HG03565 (cell line): ENCODE data around the gene EEPD1.
"Not testable (repeated sequence)": the region's sequence is repeated elsewhere in the genome, so short reads cannot be mapped to it uniquely, and the experiment has no call there.

Source experiments
- ATAC-seq: cut with Tn5 transposase; IDR thresholded peaks from one replicate; pipeline ENCODE4 v1.9.1; 2021; ENCODE audit warnings: mild to moderate bottlenecking, moderate library complexity; ENCODE audit not compliant: unreplicated experiment

The EEPD1 gene

DNA sequence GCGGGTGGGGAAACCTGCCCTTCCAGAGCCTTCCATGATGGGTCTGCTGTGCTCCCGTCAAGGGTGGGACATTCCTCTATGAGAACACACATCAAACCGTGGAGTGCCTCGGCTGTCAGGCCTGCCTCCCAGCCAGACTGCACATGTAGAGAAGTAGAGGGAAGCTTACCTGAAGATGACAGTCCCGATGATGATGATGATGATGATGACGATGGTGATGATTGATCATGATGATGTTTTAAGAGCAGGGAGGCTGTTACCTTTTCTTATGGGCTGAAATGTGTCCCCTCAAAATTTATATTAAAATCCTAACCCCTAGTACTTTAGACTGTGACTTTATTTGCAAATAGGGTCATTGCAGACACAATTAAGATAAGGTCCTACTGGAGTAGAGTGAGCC lies 160.6 kb downstream of the EEPD1 start:
- no peak for ATAC-seq

DNA sequence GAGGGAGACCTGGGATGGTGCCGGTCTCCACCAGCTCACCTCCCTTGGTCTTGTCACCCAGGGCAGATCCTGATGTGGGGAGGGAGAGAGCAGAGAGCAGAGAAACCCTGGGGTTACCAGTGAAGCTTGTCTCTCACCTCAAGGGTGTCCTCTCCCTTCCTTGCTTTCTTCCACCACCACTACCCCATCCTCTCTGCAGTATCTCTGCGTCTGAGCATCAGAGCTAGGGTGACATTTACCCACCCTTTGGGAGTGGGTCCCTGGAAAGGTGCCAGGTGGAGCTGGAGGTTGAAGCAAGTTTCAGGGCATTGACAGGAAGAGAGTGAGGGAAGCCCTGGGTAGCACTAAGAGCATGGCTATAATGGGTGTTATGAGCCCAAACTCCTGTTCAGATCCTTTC lies 161.4 kb downstream of the EEPD1 start:
- ATAC-seq, result no peak

DNA sequence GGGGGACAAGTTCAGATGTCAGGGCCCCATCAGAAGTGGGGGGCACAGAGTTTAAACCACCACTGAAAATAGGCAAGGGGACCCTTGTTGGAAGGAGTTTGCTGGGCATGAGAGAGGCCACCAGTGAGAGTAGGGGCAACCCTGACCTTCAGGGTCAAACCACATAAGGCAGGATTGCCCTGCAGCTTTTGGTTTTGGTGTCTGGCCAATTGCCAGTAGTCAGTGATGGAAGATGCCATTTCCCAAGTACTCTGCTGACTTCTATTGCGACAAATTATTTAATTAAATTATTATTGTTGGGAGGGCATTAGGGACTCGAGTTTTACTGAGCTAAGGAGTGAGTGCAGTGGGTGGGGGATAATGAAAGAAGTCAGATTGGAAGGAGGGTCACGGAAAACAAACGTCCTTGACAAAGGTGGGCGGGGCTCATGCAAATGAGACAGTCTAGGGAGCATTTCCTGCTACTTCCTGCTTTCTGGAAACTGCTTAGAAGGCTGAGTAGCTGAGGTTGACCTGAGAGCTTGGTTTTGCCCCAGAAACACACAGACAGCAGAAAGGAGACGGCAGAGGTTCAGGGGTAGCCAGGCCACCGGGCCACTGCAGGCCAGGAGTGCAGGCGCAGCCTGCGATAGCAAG lies 162.4 kb downstream of the EEPD1 start:
- no peak for ATAC-seq

DNA sequence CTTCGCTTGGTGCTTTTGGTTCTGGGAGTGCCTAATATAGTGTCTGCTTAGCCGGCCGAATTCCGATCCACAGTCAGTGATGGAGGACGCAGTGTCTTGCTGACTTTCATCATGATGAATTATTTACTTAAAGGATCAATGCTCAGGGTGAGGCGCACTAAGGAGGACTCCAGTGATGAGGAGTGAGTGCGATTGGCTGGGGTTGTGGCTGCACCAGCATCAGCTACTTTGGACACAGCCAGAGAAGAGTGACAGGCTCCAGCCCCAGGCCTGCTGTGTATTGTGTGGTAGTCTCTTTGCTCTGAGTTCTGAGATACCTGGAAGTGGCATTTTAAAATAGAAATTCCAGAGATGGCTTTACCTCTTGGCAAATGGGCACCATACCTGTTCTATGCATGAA lies 163.3 kb downstream of the EEPD1 start:
- ATAC-seq, result no peak

DNA sequence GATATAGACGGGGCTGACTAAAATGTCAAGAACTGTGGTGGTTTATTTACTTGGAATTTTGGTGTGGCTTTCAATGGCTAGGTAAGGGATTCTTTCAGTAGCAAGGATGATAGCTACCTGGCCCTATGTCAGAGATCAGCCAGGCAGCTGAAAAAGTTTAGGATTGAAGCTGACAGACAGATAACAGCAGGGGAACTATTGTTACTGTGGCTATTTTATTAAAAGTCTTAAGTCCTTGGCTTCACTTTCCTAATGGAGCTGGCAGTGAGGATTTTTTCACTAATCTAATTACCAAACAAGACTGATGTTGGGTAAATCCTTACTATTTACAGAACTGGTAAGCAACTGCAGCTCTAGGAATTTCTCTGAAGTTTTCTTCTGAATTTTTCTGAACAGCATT lies 164.2 kb downstream of the EEPD1 start:
- ATAC-seq, result no peak

DNA sequence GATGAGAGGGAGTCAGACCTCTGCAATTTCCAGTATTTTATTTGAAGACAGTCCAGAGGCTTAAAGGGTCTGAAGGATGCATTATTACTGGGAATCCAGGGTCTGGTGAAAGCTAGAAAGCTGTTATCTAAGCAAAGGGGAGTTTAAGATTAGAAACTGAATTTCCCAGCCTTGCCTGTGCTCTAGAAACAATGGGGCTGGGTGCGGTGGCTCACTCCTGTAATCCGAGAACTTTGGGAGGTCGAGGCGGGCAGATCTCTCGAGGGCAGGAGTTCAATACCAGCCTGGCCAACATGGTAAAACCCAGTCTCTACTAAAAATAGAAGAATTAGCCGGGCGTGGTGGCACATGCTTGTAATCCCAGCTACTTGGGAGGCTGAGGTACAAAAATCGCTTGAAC lies 165.1 kb downstream of the EEPD1 start:
- no peak for ATAC-seq

DNA sequence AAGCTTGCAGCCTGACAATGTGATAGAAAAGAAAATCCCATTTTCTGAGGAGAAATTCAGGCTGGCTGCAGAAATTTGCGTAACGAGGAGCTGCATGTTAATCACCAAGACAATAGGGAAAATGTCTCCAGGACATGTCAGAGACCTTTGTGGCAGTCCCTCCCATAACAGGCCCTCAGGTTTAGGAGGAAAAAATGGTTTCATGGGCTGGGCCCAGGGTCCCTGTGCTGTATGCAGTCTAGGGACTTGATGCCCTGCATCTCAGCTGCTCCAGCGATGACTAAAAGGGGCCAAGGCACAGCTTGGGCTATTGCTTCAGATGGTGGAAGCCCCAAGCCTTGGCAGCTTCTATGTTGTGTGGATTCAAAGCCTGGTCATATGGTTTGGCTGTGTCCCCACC lies 168.2 kb downstream of the EEPD1 start:
- ATAC-seq, result not testable (repeated sequence)

DNA sequence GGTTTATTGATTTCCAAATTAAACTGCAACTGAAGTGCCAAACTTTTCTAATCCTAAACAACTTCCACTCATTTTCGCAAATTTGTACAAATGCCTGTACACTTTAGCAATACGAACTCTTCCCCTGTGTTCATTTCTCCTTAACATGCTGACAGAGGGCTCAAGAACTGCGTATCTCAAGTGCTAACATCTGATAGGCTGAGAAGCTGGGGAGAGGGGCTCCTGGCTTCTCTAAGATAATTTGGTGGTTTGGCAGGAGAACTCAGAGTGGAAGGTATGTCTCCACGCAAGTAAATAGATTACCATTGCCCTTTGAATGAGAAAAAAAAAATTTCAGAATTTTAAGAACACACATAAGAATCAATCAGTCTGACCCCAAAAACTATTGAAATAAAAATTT lies 183.3 kb downstream of the EEPD1 start:
- ATAC-seq, result no peak

DNA sequence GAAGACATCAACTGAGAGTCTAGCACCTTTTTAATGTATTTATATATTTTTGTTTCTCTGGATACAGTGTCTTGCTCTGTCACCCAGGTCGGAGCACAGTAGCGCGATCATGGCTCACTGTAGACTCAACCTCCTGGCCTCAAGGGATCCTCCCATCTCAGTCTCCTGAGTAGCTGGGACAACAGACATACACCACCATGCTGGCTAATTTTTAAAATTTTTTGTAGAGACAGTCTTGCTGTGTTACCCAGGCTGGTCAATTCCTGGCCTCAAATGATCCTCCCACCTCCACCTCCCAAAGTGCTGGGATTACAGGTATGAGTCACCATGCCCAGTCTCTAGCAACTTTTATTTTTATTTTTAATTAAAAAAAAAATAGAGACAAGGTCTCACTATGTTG lies 185.2 kb downstream of the EEPD1 start:
- no peak for ATAC-seq

DNA sequence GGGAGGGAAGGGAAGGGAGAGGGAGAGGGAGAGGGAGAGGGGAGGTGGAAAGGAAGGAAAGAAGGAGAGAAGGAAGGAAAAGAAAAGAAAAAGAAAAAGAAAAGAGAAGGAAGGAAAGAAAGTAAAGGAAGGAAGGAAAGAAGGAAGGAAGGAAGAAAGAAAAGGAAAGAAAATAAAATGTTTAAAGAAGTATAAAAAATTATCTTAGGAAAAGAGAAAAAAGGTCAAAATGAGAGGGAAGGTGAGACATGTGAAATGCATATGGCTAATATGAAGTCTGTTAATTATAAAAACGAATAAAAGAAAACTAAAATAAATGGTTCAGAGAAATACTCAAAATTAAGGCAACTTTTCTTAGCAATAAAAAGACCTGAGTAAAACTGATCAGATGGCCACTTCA lies 190.5 kb downstream of the EEPD1 start:
- ATAC-seq, result no peak

DNA sequence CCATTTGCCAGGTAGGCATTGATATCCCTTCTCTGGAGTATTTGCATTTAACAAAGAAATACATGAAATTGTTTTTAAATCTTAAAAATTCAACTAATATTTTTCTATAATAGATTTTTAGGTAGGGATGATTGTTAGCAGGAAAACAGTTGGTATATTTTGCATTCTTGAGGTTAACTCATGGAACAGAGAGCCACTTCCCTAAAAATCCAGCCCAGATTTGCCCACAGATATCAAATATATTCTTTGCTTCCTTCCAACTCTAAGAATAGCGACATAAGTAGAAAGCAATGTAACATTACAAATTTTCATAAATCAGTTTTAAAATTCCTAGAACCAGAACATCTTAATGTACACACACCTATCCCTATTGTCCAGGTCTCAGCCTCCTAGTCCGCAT lies 191.6 kb downstream of the EEPD1 start:
- ATAC-seq, result no peak

DNA sequence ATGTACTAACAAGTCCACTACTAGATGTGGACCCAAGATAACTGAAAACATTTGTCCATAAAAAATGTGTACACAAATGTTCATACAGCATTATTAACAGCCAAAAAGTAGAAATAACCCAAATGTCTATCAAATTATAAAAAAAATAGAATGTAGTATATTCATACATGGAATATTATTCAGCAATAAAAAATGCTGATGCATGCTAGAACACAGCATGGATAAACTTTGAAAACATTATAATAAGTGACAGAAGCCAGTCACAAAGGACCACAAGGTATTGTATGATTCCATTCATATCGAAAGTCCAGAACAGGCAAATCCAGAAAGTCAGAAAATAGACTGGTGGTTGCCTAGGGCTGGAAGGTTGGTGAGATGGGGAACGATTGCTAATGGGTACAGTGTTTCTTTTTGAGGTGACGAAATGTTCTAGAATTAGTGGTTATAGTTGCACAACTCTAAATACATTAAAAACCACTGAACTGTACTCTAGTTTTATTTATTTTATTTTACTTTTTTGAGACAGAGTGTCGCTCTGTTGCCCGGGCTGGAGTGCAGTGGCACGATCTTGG lies 193.3 kb downstream of the EEPD1 start:
- ATAC-seq, result no peak

DNA sequence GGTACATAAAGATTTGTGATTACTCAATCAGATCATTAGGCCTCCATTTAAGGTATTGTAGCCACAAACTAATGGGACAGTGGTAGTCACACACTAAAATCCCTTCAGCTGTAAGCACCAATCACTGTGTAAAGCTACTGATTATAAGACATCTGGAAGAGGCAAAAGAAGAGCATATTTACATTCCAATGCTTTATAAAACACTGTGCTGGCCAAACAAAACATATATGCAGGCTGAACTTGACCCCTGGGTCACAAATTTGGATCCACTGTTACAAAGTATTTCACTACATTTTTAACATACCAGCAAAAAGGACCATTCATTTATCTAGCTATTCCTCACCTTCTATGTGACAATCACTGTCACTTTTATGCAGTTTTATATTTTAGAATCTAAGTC lies 195.2 kb downstream of the EEPD1 start:
- no peak for ATAC-seq

DNA sequence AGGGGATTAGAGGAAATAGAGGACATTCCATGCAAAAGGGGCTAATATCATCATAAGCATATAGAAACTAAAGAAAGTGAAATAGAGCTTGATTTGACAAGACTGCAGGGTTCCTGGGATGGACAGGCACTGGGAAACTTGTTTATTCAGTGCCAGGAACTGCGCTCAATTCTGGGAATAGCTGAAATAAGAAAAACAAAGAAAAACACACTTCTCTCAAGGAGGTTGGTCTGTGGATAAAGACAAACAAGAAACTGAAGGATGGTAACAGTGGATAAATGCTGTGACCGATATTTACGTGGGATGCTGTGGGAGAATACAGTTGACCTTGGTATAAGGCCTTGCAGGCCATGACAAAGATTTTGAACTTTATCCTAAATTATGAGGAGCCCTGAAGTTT lies 195.7 kb downstream of the EEPD1 start:
- ATAC-seq, result no peak

DNA sequence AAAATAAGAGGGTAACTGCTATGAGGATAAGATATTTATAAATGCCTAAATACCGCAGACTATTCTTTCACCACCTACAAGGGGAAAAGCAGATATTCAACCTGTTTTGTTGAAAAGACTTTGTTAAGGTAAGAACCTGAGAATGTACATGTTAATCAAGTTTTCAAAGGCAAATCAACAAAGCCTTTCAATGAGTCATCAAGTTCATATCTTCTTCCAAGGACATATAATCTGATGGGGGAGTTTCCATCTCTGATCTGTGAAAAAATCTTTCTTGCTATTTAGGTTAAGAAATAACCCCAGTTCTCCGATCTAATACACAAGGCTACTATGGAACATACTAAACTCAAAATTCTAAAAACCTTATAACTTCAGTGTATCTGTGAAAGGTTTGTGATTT lies 196.6 kb downstream of the EEPD1 start:
- ATAC-seq, result no peak
